ENCODE measurements around the gene BOK.

- no peak for TF ChIP-seq CTCF (conservative IDR thresholded peaks at IDR 0.05 in 1 of 2, IDR thresholded peaks at IDR 0.05 in 1 of 2; ENCODE audit: low read depth in 1 of 2, low read length in 2 of 2)
- TF ChIP-seq EZH2 (IDR thresholded peaks at IDR 0.05; ENCODE audit: low read length, missing control alignments) = no peak
Measured at GRCh38 chr2:241603686-241604085, 45.1 kb downstream of the BOK start.

Data from fibroblast of lung (primary cell).